HG03565 (cell line): ENCODE data around the gene LRRC75A.
A peak's percentile ranks its signal among the peaks of the same experiment; 100 is the strongest.

Experiments used
- ATAC-seq: cut with Tn5 transposase; IDR thresholded peaks from one replicate; pipeline ENCODE4 v1.9.1; 2021; ENCODE audit warnings: mild to moderate bottlenecking, moderate library complexity; ENCODE audit not compliant: unreplicated experiment

LRRC75A gene

GRCh38 chr17:16435925-16436886 is 55.8 kb downstream of the LRRC75A start:
- ATAC-seq, result no peak

GRCh38 chr17:16434662-16435061 is 57.3 kb downstream of the LRRC75A start:
- no peak for ATAC-seq

- no peak for ATAC-seq
Observed at GRCh38 chr17:16433514-16433913, 58.5 kb downstream of the LRRC75A start.

- no peak for ATAC-seq
Observed at GRCh38 chr17:16432017-16432416, 60.0 kb downstream of the LRRC75A start.

- no peak for ATAC-seq
Observed at GRCh38 chr17:16430650-16431049, 61.3 kb downstream of the LRRC75A start.

- ATAC-seq, result no peak
Observed at GRCh38 chr17:16429083-16429482, 62.9 kb downstream of the LRRC75A start.

- ATAC-seq, result no peak
Observed at GRCh38 chr17:16428098-16428882, 63.7 kb downstream of the LRRC75A start.

GRCh38 chr17:16427020-16427419 is 65.0 kb downstream of the LRRC75A start:
- ATAC-seq, result no peak

GRCh38 chr17:16425698-16426659 is 66.0 kb downstream of the LRRC75A start:
- no peak for ATAC-seq

- no peak for ATAC-seq
Observed at GRCh38 chr17:16425202-16425601, 66.8 kb downstream of the LRRC75A start.

GRCh38 chr17:16423226-16423872 is 68.6 kb downstream of the LRRC75A start:
- ATAC-seq, result no peak

- ATAC-seq, result no peak
Observed at GRCh38 chr17:16422416-16422815, 69.6 kb downstream of the LRRC75A start.

GRCh38 chr17:16419929-16420271 is 72.1 kb downstream of the LRRC75A start:
- peak; percentile 2 for ATAC-seq

GRCh38 chr17:16419074-16419928 is 72.7 kb downstream of the LRRC75A start:
- peak; percentile 34 for ATAC-seq

- no peak for ATAC-seq
Observed at GRCh38 chr17:16418685-16419068, 73.3 kb downstream of the LRRC75A start.

- ATAC-seq, result no peak
Observed at GRCh38 chr17:16417896-16418684, 73.9 kb downstream of the LRRC75A start.

GRCh38 chr17:16417399-16417798 is 74.6 kb downstream of the LRRC75A start:
- no peak for ATAC-seq
